ENCODE measurements around the gene AMMECR1.
A peak's percentile ranks its signal among the peaks of the same experiment; 100 is the strongest.

AMMECR1 gene

DNA sequence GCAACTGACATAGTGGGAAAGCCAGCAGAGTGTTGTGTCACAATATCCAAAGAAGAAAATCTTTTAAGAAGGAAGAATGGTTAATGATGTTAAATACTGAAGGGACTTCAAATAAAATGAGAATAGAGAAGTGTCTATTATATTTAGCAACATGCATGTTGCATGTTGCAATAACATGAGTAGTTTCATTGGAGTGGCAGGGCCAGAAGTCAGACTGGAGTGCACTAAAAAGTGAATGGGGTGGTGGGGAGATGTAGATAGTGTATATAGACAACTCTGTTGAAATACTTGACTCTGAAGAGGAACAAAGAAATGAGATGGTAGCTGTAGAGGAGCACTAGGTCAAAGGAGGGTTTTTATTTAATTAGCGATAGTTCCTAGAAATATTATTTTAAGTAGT is 9.5 kb upstream of the AMMECR1 start:
- Histone ChIP-seq H3K27me3 (ENCODE audit: control insufficient read depth, insufficient read depth, low read length) (peaks cover 4% of the 10 kb centered on the region; the same call in 1 of the 2 replicates), H3K36me3 (ENCODE audit: control insufficient read depth, insufficient read depth, low read length) (no peaks in the 10 kb centered on the region), H3K27ac (ENCODE audit: low read depth, low read length) (no peak overlapping the region), H3K9ac (ENCODE audit: low read length) (no peak overlapping the region), H3K4me1 (ENCODE audit: control insufficient read depth, insufficient read depth, low read length) (peaks cover 4% of the 10 kb centered on the region; the same call in 1 of the 2 replicates), H3K9me3 (ENCODE audit: control insufficient read depth, insufficient read depth, low read depth, low read length) (no peaks in the 10 kb centered on the region), H3K4me3 (ENCODE audit: low read depth, low read length) (no peak overlapping the region)

- peaks cover 9% of the 10 kb centered on the region; the same call in 1 of the 2 replicates for H3K4me1 ChIP-seq (ENCODE audit: control insufficient read depth, insufficient read depth, low read length)
- no peak overlapping the region for H3K9ac ChIP-seq (ENCODE audit: low read length)
- H3K4me3 ChIP-seq (ENCODE audit: low read depth, low read length) = no peak overlapping the region
- H3K9me3 ChIP-seq (ENCODE audit: control insufficient read depth, insufficient read depth, low read depth, low read length) = no peaks in the 10 kb centered on the region
- H3K27ac ChIP-seq (ENCODE audit: low read depth, low read length) = no peak overlapping the region
- peaks cover 4% of the 10 kb centered on the region; the same call in 1 of the 2 replicates for H3K27me3 ChIP-seq (ENCODE audit: control insufficient read depth, insufficient read depth, low read length)
- H3K36me3 ChIP-seq (ENCODE audit: control insufficient read depth, insufficient read depth, low read length) = no peaks in the 10 kb centered on the region
Observed at GRCh38 chrX:110326712-110327111, 8.8 kb upstream of the AMMECR1 start.

DNA sequence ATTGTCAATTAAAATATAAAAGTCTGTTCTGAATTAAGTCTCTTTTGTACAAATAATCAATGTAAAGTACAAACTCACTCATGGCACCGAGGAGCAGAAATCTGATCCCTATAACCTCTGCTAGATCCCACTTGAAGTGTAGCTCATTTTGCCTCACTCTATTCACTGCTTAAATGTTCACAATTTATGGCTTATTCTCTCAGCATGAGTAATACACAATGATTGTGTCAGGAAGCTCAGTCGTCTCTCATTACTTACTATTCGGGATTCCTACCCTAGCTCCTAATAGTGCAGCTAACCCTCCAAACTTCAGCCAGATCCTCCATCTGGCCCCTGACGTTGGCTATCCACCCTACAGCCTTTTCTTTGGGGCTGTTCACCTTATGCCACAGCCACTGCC is 4.7 kb upstream of the AMMECR1 start:
- Histone ChIP-seq H3K4me3 (ENCODE audit: low read depth, low read length) (no peak overlapping the region), H3K36me3 (ENCODE audit: control insufficient read depth, insufficient read depth, low read length) (no peaks in the 10 kb centered on the region), H3K27ac (ENCODE audit: low read depth, low read length) (no peak overlapping the region), H3K27me3 (ENCODE audit: control insufficient read depth, insufficient read depth, low read length) (peaks cover 22% of the 10 kb centered on the region), H3K9ac (ENCODE audit: low read length) (no peak overlapping the region), H3K9me3 (ENCODE audit: control insufficient read depth, insufficient read depth, low read depth, low read length) (no peaks in the 10 kb centered on the region), H3K4me1 (ENCODE audit: control insufficient read depth, insufficient read depth, low read length) (peaks cover 37% of the 10 kb centered on the region)

DNA sequence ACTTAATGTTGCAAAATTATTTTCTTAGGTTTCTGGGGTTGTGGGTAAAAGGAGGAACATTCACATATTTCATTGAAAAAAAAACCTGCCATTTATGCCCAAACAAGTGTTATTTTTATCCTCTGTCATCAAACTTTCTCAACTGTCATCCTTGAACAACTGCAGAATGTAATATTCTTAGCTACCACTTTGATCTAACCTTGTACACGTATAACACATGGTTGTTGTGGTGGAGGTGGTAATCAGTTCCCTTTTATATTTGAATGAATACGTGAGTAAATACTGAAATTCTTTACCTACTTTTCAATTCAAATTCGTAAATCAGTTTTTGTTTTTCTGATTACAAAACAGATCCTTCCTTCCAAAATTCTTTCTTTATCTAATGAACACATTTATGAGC is 3.8 kb upstream of the AMMECR1 start:
- Histone ChIP-seq H3K4me3 (ENCODE audit: low read depth, low read length) (no peak overlapping the region), H3K4me1 (ENCODE audit: control insufficient read depth, insufficient read depth, low read length) (peaks cover 38% of the 10 kb centered on the region), H3K9me3 (ENCODE audit: control insufficient read depth, insufficient read depth, low read depth, low read length) (no peaks in the 10 kb centered on the region), H3K27me3 (ENCODE audit: control insufficient read depth, insufficient read depth, low read length) (peaks cover 22% of the 10 kb centered on the region), H3K9ac (ENCODE audit: low read length) (no peak overlapping the region), H3K36me3 (ENCODE audit: control insufficient read depth, insufficient read depth, low read length) (no peaks in the 10 kb centered on the region), H3K27ac (ENCODE audit: low read depth, low read length) (no peak overlapping the region)

- H3K4me1 ChIP-seq (ENCODE audit: control insufficient read depth, insufficient read depth, low read length) = peaks cover 44% of the 10 kb centered on the region
- H3K27me3 ChIP-seq (ENCODE audit: control insufficient read depth, insufficient read depth, low read length) = peaks cover 22% of the 10 kb centered on the region
- no peak overlapping the region for H3K4me3 ChIP-seq (ENCODE audit: low read depth, low read length)
- peak overlapping the region; percentile 32; the same call in 1 of the 2 replicates for H3K27ac ChIP-seq (ENCODE audit: low read depth, low read length)
- no peaks in the 10 kb centered on the region for H3K9me3 ChIP-seq (ENCODE audit: control insufficient read depth, insufficient read depth, low read depth, low read length)
- no peak overlapping the region for H3K9ac ChIP-seq (ENCODE audit: low read length)
- no peaks in the 10 kb centered on the region for H3K36me3 ChIP-seq (ENCODE audit: control insufficient read depth, insufficient read depth, low read length)
Observed at GRCh38 chrX:110321081-110321480, 3.2 kb upstream of the AMMECR1 start.

GRCh38 chrX:110320381-110320987 is 2.6 kb upstream of the AMMECR1 start:
- H3K9me3 ChIP-seq (ENCODE audit: control insufficient read depth, insufficient read depth, low read depth, low read length) = no peaks in the 10 kb centered on the region
- no peak overlapping the region for H3K4me3 ChIP-seq (ENCODE audit: low read depth, low read length)
- H3K4me1 ChIP-seq (ENCODE audit: control insufficient read depth, insufficient read depth, low read length) = peaks cover 50% of the 10 kb centered on the region
- peak overlapping the region; percentile 32; the same call in 1 of the 2 replicates for H3K27ac ChIP-seq (ENCODE audit: low read depth, low read length)
- no peak overlapping the region for H3K9ac ChIP-seq (ENCODE audit: low read length)
- no peaks in the 10 kb centered on the region for H3K36me3 ChIP-seq (ENCODE audit: control insufficient read depth, insufficient read depth, low read length)
- peaks cover 22% of the 10 kb centered on the region for H3K27me3 ChIP-seq (ENCODE audit: control insufficient read depth, insufficient read depth, low read length)

GRCh38 chrX:110318664-110318968 is 731 bp upstream of the AMMECR1 start:
- Histone ChIP-seq H3K9me3 (ENCODE audit: control insufficient read depth, insufficient read depth, low read depth, low read length) (no peaks in the 10 kb centered on the region), H3K4me3 (ENCODE audit: low read depth, low read length) (peak overlapping the region; percentile 98), H3K9ac (ENCODE audit: low read length) (peak overlapping the region; percentile 86), H3K4me1 (ENCODE audit: control insufficient read depth, insufficient read depth, low read length) (peaks cover 63% of the 10 kb centered on the region), H3K27me3 (ENCODE audit: control insufficient read depth, insufficient read depth, low read length) (peaks cover 22% of the 10 kb centered on the region), H3K36me3 (ENCODE audit: control insufficient read depth, insufficient read depth, low read length) (no peaks in the 10 kb centered on the region), H3K27ac (ENCODE audit: low read depth, low read length) (peak overlapping the region; percentile 67; the same call in 1 of the 2 replicates)

- Histone ChIP-seq H3K9ac (ENCODE audit: low read length) (peak overlapping the region; percentile 96), H3K27me3 (ENCODE audit: control insufficient read depth, insufficient read depth, low read length) (peaks cover 18% of the 10 kb centered on the region), H3K36me3 (ENCODE audit: control insufficient read depth, insufficient read depth, low read length) (no peaks in the 10 kb centered on the region), H3K4me1 (ENCODE audit: control insufficient read depth, insufficient read depth, low read length) (peaks cover 71% of the 10 kb centered on the region), H3K9me3 (ENCODE audit: control insufficient read depth, insufficient read depth, low read depth, low read length) (no peaks in the 10 kb centered on the region), H3K27ac (ENCODE audit: low read depth, low read length) (peak overlapping the region; percentile 92), H3K4me3 (ENCODE audit: low read depth, low read length) (peak overlapping the region; percentile 98)
Observed at GRCh38 chrX:110317061-110317819, 645 bp downstream of the AMMECR1 start.

GRCh38 chrX:110316351-110317060 is 1.4 kb downstream of the AMMECR1 start:
- Histone ChIP-seq H3K9me3 (ENCODE audit: control insufficient read depth, insufficient read depth, low read depth, low read length) (no peaks in the 10 kb centered on the region), H3K27me3 (ENCODE audit: control insufficient read depth, insufficient read depth, low read length) (peaks cover 18% of the 10 kb centered on the region), H3K4me3 (ENCODE audit: low read depth, low read length) (peak overlapping the region; percentile 98), H3K9ac (ENCODE audit: low read length) (peak overlapping the region; percentile 96), H3K4me1 (ENCODE audit: control insufficient read depth, insufficient read depth, low read length) (peaks cover 65% of the 10 kb centered on the region), H3K36me3 (ENCODE audit: control insufficient read depth, insufficient read depth, low read length) (no peaks in the 10 kb centered on the region), H3K27ac (ENCODE audit: low read depth, low read length) (no peak overlapping the region)

- H3K9ac ChIP-seq (ENCODE audit: low read length) = no peak overlapping the region
- H3K36me3 ChIP-seq (ENCODE audit: control insufficient read depth, insufficient read depth, low read length) = no peaks in the 10 kb centered on the region
- H3K27ac ChIP-seq (ENCODE audit: low read depth, low read length) = no peak overlapping the region
- peaks cover 60% of the 10 kb centered on the region for H3K4me1 ChIP-seq (ENCODE audit: control insufficient read depth, insufficient read depth, low read length)
- peaks cover 17% of the 10 kb centered on the region for H3K27me3 ChIP-seq (ENCODE audit: control insufficient read depth, insufficient read depth, low read length)
- 0 out of 2 replicates have a peak overlapping the region, but pooled peaks have one; percentile 32 for H3K4me3 ChIP-seq (ENCODE audit: low read depth, low read length)
- H3K9me3 ChIP-seq (ENCODE audit: control insufficient read depth, insufficient read depth, low read depth, low read length) = no peaks in the 10 kb centered on the region
Observed at GRCh38 chrX:110315551-110315950, 2.3 kb downstream of the AMMECR1 start.
